Fibroblast of skin of scalp (primary cell): Measurements from ENCODE around the gene THAP4.
A peak's percentile ranks its signal among the peaks of the same experiment; 100 is the strongest.
"Not testable (repeated sequence)": the region's sequence is repeated elsewhere in the genome, so short reads cannot be mapped to it uniquely, and the experiment has no call there.

Experiments used
- DNase-seq: peaks from one replicate; pipeline ENCODE4 v3.0.0-alpha.2; 2013

The THAP4 gene

GRCh38 chr2:241611062-241611461, 25.9 kb downstream of the THAP4 start:
- DNase-seq, result no peak

GRCh38 chr2:241609859-241610793, 26.8 kb downstream of the THAP4 start:
- DNase-seq, result peak; percentile 90

- DNase-seq, result no peak
Observed at GRCh38 chr2:241608881-241609280, 28.1 kb downstream of the THAP4 start.

- no peak for DNase-seq
Observed at GRCh38 chr2:241607162-241607885, 29.6 kb downstream of the THAP4 start.

- DNase-seq, result no peak
Observed at GRCh38 chr2:241606186-241606585, 30.8 kb downstream of the THAP4 start.

GRCh38 chr2:241603686-241604085, 33.3 kb downstream of the THAP4 start:
- no peak for DNase-seq

GRCh38 chr2:241602720-241603119, 34.2 kb downstream of the THAP4 start:
- no peak for DNase-seq

- DNase-seq, result no peak
Observed at GRCh38 chr2:241601841-241602240, 35.1 kb downstream of the THAP4 start.

- DNase-seq, result no peak
Observed at GRCh38 chr2:241599615-241600014, 37.3 kb downstream of the THAP4 start.

- DNase-seq, result peak; percentile 24
Observed at GRCh38 chr2:241598487-241598886, 38.5 kb downstream of the THAP4 start.

GRCh38 chr2:241598061-241598460, 38.9 kb downstream of the THAP4 start:
- DNase-seq, result no peak

- DNase-seq, result no peak
Observed at GRCh38 chr2:241597561-241597960, 39.4 kb downstream of the THAP4 start.

- no peak for DNase-seq
Observed at GRCh38 chr2:241595600-241596140, 41.3 kb downstream of the THAP4 start.

GRCh38 chr2:241593271-241593670, 43.7 kb downstream of the THAP4 start:
- DNase-seq, result no peak

- no peak for DNase-seq
Observed at GRCh38 chr2:241592126-241592845, 44.7 kb downstream of the THAP4 start.

GRCh38 chr2:241590496-241591455, 46.2 kb downstream of the THAP4 start:
- not testable (repeated sequence) for DNase-seq

GRCh38 chr2:241589863-241590262, 47.1 kb downstream of the THAP4 start:
- DNase-seq, result not testable (repeated sequence)

GRCh38 chr2:241586564-241587264, 50.2 kb downstream of the THAP4 start:
- no peak for DNase-seq

- DNase-seq, result peak; percentile 45
Observed at GRCh38 chr2:241584436-241584835, 52.5 kb downstream of the THAP4 start.

- no peak for DNase-seq
Observed at GRCh38 chr2:241582806-241583205, 54.2 kb downstream of the THAP4 start.

- no peak for DNase-seq
Observed at GRCh38 chr2:241582328-241582727, 54.6 kb downstream of the THAP4 start.
